CD4-positive, alpha-beta T cell (primary cell): ENCODE measurements around the gene NLRP5. TPM values are rescaled to one million over a fixed set of nuclear protein-coding genes. Genes with fewer than 3 reads are reported as not detected.

ENCODE experiments used
- ATAC-seq: fragments of 200-7000 bp; cut with Tn5 transposase; one replicate; pipeline ENCODE4 v1.10.0; 2022; ENCODE audit warnings: mild to moderate bottlenecking; ENCODE audit not compliant: poor library complexity
- CTCF ChIA-PET: fragments of 350-600 bp; sonication (Branson Sonifier 250); formaldehyde crosslinking; loops from one replicate; lab custom pipeline; 2021; ENCODE audit warnings: antibody characterized with exemption, inconsistent platforms; lab: Charles Lee
- POLR2A ChIA-PET: fragments of 350-600 bp; sonication (Branson Sonifier 250); formaldehyde crosslinking; loops from one replicate; lab custom pipeline; 2021; ENCODE audit warnings: antibody characterized with exemption, inconsistent platforms; lab: Charles Lee
- DNase-seq, 14 experiments: peaks; one replicate each; pipeline ENCODE4 v3.0.0-alpha.2; 2013 to 2020; ENCODE audit warnings: mixed read lengths in 2 of 14
- H3K27ac ChIP-seq, 2 donors: one replicate each; pipeline versions ENCODE4 v1.5.1 to v1.7.0; 2013; ENCODE audit warnings: low read length in 2 of 2, low read depth in 1 of 2, mild to moderate bottlenecking in 1 of 2
- H3K27me3 ChIP-seq, 2 experiments: 1 replicate in 1 of 2; 2 replicates in 1 of 2; pipeline versions ENCODE4 v1.6.1 to v1.7.0; 2013; ENCODE audit warnings: low read length in 2 of 2, control low read depth in 1 of 2, mild to moderate bottlenecking in 1 of 2, moderate library complexity in 1 of 2; ENCODE audit not compliant: insufficient read depth in 2 of 2, control insufficient read depth in 1 of 2
- H3K36me3 ChIP-seq: one replicate; pipeline ENCODE4 v1.6.1; 2013; ENCODE audit warnings: low read length, control low read depth; ENCODE audit not compliant: insufficient read depth
- H3K4me1 ChIP-seq: one replicate; pipeline ENCODE4 v1.6.1; 2013; ENCODE audit warnings: low read length, control low read depth; ENCODE audit not compliant: insufficient read depth
- H3K4me3 ChIP-seq: one replicate; pipeline ENCODE4 v1.5.1; 2013; ENCODE audit warnings: mild to moderate bottlenecking, low read length, moderate library complexity
- H3K9me3 ChIP-seq, 2 experiments: 1 replicate in 1 of 2; 2 replicates in 1 of 2; pipeline versions ENCODE4 v1.6.1 to v1.7.0; 2013; ENCODE audit warnings: low read length in 2 of 2, mild to moderate bottlenecking in 2 of 2, control low read depth in 1 of 2, moderate library complexity in 1 of 2; ENCODE audit not compliant: control insufficient read depth in 1 of 2, insufficient read depth in 1 of 2
- H3K27ac Mint-ChIP-seq: one replicate; pipeline ENCODE4 v1.8.0; 2020; ENCODE audit warnings: mixed read lengths
- H3K27me3 Mint-ChIP-seq: one replicate; pipeline ENCODE4 v1.8.0; 2021; ENCODE audit warnings: mixed read lengths
- H3K36me3 Mint-ChIP-seq: one replicate; pipeline ENCODE4 v1.8.0; 2021; ENCODE audit warnings: low read depth, mixed read lengths
- H3K4me1 Mint-ChIP-seq: one replicate; pipeline ENCODE4 v1.8.0; 2021; ENCODE audit warnings: low read depth, mixed read lengths
- H3K4me3 Mint-ChIP-seq: one replicate; pipeline ENCODE4 v1.8.0; 2020; ENCODE audit warnings: mild to moderate bottlenecking, mixed read lengths
- H3K9me3 Mint-ChIP-seq: one replicate; pipeline ENCODE4 v1.8.0; 2020; ENCODE audit warnings: mixed read lengths
- intact Hi-C, 2 experiments: fragments of 100-400 bp; cut with DNase I in 1 of 2; cut with micrococcal nuclease in 1 of 2; formaldehyde crosslinking; loops; one replicate each; pipeline versions ENCODE4 v1.15.1 to v1.9.0; 2023 to 2025; cut with DNase I, micrococcal nuclease
- total RNA-seq, 174 experiments: library from RNA in 2 of 174; stranded (reverse) in 2 of 174; gene quantifications; one replicate each; pipeline ENCODE4 v1.2.3 and lab custom pipeline; 2021 to 2026
- TF ChIP-seq, protein P1 (sequence below): fragments of 200-600 bp; IDR thresholded peaks from one replicate; pipeline ENCODE4 v1.8.0; 2022; ENCODE audit warnings: antibody characterized with exemption, mild to moderate bottlenecking

The NLRP5 gene
- total RNA-seq, 2 experiments from 2014 or later = not detected

DNA sequence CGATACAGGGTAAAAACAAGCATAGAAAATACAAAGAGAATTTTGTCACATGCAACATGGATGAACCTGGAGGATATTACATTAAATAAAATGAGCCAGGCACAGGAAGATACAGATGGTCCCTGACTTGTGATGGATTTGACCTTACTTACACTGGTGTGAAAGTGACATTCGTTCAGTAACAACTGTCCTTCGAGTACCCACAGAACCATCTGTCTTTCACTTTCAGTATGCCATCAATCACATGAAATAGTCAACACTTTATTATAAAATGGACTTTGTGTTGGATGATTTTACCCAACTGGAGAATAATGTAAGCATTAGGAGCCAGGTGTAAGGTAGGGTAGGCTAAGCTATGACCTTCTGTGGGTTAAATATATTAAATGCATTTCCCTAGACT lies 83.1 kb downstream of the NLRP5 start:
- Mint-ChIP-seq H3K4me1 (peaks cover 6% of the 10 kb centered on the region), H3K27ac (no peak overlapping the region), H3K27me3 (peaks cover 24% of the 10 kb centered on the region), H3K4me3 (no peak overlapping the region), H3K9me3 (no peaks in the 10 kb centered on the region), H3K36me3 (no peaks in the 10 kb centered on the region)
- POLR2A ChIA-PET = no interaction called here
- Histone ChIP-seq H3K9me3 (no peaks in the 10 kb centered on the region), H3K27me3 (peaks cover 4 to 7% of the 10 kb centered on the region in 2 experiments), H3K4me3 (no peak overlapping the region), H3K4me1 (peaks cover 12% of the 10 kb centered on the region), H3K36me3 (no peaks in the 10 kb centered on the region), H3K27ac (no peak overlapping the region)
- intact Hi-C loops = loop anchor here (5.0 to 10.0 kb wide), 3 partner anchors 183 to 1025 kb away; no protein-coding TSS in a partner anchor
- DNase-seq = no peak
- ATAC-seq = no peak
- TF ChIP-seq, protein P1, sequence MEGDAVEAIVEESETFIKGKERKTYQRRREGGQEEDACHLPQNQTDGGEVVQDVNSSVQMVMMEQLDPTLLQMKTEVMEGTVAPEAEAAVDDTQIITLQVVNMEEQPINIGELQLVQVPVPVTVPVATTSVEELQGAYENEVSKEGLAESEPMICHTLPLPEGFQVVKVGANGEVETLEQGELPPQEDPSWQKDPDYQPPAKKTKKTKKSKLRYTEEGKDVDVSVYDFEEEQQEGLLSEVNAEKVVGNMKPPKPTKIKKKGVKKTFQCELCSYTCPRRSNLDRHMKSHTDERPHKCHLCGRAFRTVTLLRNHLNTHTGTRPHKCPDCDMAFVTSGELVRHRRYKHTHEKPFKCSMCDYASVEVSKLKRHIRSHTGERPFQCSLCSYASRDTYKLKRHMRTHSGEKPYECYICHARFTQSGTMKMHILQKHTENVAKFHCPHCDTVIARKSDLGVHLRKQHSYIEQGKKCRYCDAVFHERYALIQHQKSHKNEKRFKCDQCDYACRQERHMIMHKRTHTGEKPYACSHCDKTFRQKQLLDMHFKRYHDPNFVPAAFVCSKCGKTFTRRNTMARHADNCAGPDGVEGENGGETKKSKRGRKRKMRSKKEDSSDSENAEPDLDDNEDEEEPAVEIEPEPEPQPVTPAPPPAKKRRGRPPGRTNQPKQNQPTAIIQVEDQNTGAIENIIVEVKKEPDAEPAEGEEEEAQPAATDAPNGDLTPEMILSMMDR = no peak
- CTCF ChIA-PET = no interaction called here

GRCh38 chr19:56071151-56071550 lies 84.6 kb downstream of the NLRP5 start:
- ATAC-seq (no peak), DNase-seq (no peak)
- ChIA-PET CTCF (no interaction called here), POLR2A (no interaction called here)
- Histone ChIP-seq H3K4me1 (peaks cover 10% of the 10 kb centered on the region), H3K36me3 (no peaks in the 10 kb centered on the region), H3K27ac (no peak overlapping the region), H3K27me3 (peaks cover 2% of the 10 kb centered on the region in 2 experiments), H3K9me3 (no peaks in the 10 kb centered on the region), H3K4me3 (no peak overlapping the region)
- Mint-ChIP-seq H3K4me3 (no peak overlapping the region), H3K4me1 (peaks cover 6% of the 10 kb centered on the region), H3K27me3 (peaks cover 14% of the 10 kb centered on the region), H3K9me3 (no peaks in the 10 kb centered on the region), H3K36me3 (no peaks in the 10 kb centered on the region), H3K27ac (no peak overlapping the region)
- intact Hi-C loops = no loop called here
- TF ChIP-seq, protein P1 = no peak

GRCh38 chr19:56076498-56076897 lies 89.9 kb downstream of the NLRP5 start:
- no peak overlapping the region for H3K4me3 ChIP-seq
- POLR2A ChIA-PET = interaction anchor here (1.2 kb wide), 2 partner anchors 45 to 257 kb away, joined by 4 read pairs; no protein-coding TSS in a partner anchor
- no peaks in the 10 kb centered on the region for H3K36me3 ChIP-seq
- CTCF ChIA-PET = interaction anchor here (0.6 to 2.0 kb wide), 4 partner anchors 10 to 1742 kb away, joined by 3 to 9 read pairs (median 4); no protein-coding TSS in a partner anchor
- H3K27ac ChIP-seq = no peak overlapping the region
- Mint-ChIP-seq H3K36me3 (no peaks in the 10 kb centered on the region), H3K4me3 (no peak overlapping the region), H3K27ac (no peak overlapping the region), H3K27me3 (peaks cover 21% of the 10 kb centered on the region), H3K9me3 (no peaks in the 10 kb centered on the region), H3K4me1 (peaks cover 14% of the 10 kb centered on the region)
- intact Hi-C loops = loop anchor here in 1 of 2 experiments (2.0 kb wide), 1 partner anchor 96 kb away; no protein-coding TSS in a partner anchor
- TF ChIP-seq, protein P1 = peak; percentile 80
- ATAC-seq (no peak), DNase-seq (peak in 10 of 14 experiments; percentile 17 to 62 (median 30))
- H3K27me3 ChIP-seq = peaks cover 0 to 8% of the 10 kb centered on the region in 2 experiments
- no peaks in the 10 kb centered on the region for H3K9me3 ChIP-seq
- H3K4me1 ChIP-seq = peaks cover 10% of the 10 kb centered on the region
